Caki2 (cell line): ENCODE measurements around the gene ATP6V1C2. TPM values are rescaled to one million over a fixed set of nuclear protein-coding genes. Genes with fewer than 3 reads are reported as not detected.
"Not testable (repeated sequence)": the region's sequence is repeated elsewhere in the genome, so short reads cannot be mapped to it uniquely, and the experiment has no call there.

ENCODE experiments used
- DNase-seq: peaks from one replicate; pipeline ENCODE4 v3.0.0-alpha.2; 2015; ENCODE audit warnings: low read depth
- in situ Hi-C: cut with HindIII; loops from 2 replicates; pipeline ENCODE4 v1.10.0; 2016; ENCODE audit warnings: low sequenced_read_pairs, low pct_unique_long_range_greater_than_20kb, mixed read lengths
- total RNA-seq: library from RNA; depleted of rRNA; stranded (reverse); fragments of >200 nt; shearing (Covaris generic); gene quantifications from 2 replicates; pipeline ENCODE4 v1.2.3, GENCODE V29; 2014; ENCODE audit warnings: low replicate concordance

Gene ATP6V1C2
- total RNA-seq, 1 experiment from 2014 or later = not detected

- in situ Hi-C loops = no loop called here
Measured at GRCh38 chr2:10793816-10794215, 72.4 kb downstream of the ATP6V1C2 start.

GRCh38 chr2:10794876-10795275, 73.4 kb downstream of the ATP6V1C2 start:
- no peak for DNase-seq
- in situ Hi-C loops = no loop called here

More at GRCh38 chr2:10793816-10794215, 72.4 kb downstream of the ATP6V1C2 start:
- no peak for DNase-seq

GRCh38 chr2:10795508-10796046, 74.1 kb downstream of the ATP6V1C2 start:
- in situ Hi-C loops = no loop called here

GRCh38 chr2:10796703-10797102, 75.3 kb downstream of the ATP6V1C2 start:
- in situ Hi-C loops = no loop called here

More at GRCh38 chr2:10795508-10796046, 74.1 kb downstream of the ATP6V1C2 start:
- no peak for DNase-seq

GRCh38 chr2:10798783-10799182, 77.4 kb downstream of the ATP6V1C2 start:
- DNase-seq = no peak
- in situ Hi-C loops = no loop called here

More at GRCh38 chr2:10796703-10797102, 75.3 kb downstream of the ATP6V1C2 start:
- no peak for DNase-seq

GRCh38 chr2:10800163-10800562, 78.7 kb downstream of the ATP6V1C2 start:
- in situ Hi-C loops = no loop called here
- DNase-seq = no peak

- in situ Hi-C loops = no loop called here
Measured at GRCh38 chr2:10802657-10803056, 81.2 kb downstream of the ATP6V1C2 start.

GRCh38 chr2:10805990-10806389, 84.6 kb downstream of the ATP6V1C2 start:
- in situ Hi-C loops, DNase-seq: not testable (repeated sequence)

More at GRCh38 chr2:10802657-10803056, 81.2 kb downstream of the ATP6V1C2 start:
- DNase-seq = no peak

- in situ Hi-C loops = no loop called here
- no peak for DNase-seq
Measured at GRCh38 chr2:10806543-10806942, 85.1 kb downstream of the ATP6V1C2 start.

- in situ Hi-C loops = no loop called here
- no peak for DNase-seq
Measured at GRCh38 chr2:10810202-10811161, 89.1 kb downstream of the ATP6V1C2 start.

GRCh38 chr2:10811517-10811916, 90.1 kb downstream of the ATP6V1C2 start:
- in situ Hi-C loops = no loop called here
- no peak for DNase-seq

- in situ Hi-C loops = no loop called here
- peak; percentile 96 for DNase-seq
Measured at GRCh38 chr2:10812362-10813162, 91.1 kb downstream of the ATP6V1C2 start, which contains the start of gene PDIA6. Gene PDIA6 (minus strand): TSS chr2:10812785. CDS start chr2:10812696, 89 bp downstream.

GRCh38 chr2:10813163-10814138, 92.0 kb downstream of the ATP6V1C2 start:
- DNase-seq, in situ Hi-C loops: not testable (repeated sequence)

- in situ Hi-C loops = no loop called here
- no peak for DNase-seq
Measured at GRCh38 chr2:10814142-10814541, 92.7 kb downstream of the ATP6V1C2 start.

GRCh38 chr2:10814571-10815331, 93.3 kb downstream of the ATP6V1C2 start:
- no peak for DNase-seq
- in situ Hi-C loops = no loop called here

- in situ Hi-C loops = no loop called here
- DNase-seq = no peak
Measured at GRCh38 chr2:10817413-10817812, 96.0 kb downstream of the ATP6V1C2 start.

- in situ Hi-C loops = not testable (repeated sequence)
Measured at GRCh38 chr2:10818305-10818704, 96.9 kb downstream of the ATP6V1C2 start.

More at GRCh38 chr2:10818305-10818704, 96.9 kb downstream of the ATP6V1C2 start:
- DNase-seq = not testable (repeated sequence)
